HEK293 (cell line): ENCODE results near the gene DDX52.

Source experiments
- CTCF ChIA-PET: fragments of 350-600 bp; formaldehyde crosslinking; extraction: SDS; loops from one replicate; lab custom pipeline; 2021; ENCODE audit warnings: antibody characterized with exemption; lab: Yijun Ruan, JAX
- POLR2A ChIA-PET: fragments of 300-600 bp; formaldehyde crosslinking; extraction: SDS; loops from one replicate; lab custom pipeline; 2020; ENCODE audit warnings: antibody characterized with exemption, inconsistent platforms; lab: Yijun Ruan, JAX
- H3K27ac ChIP-seq: fragments of 200-500 bp; sonication (Bioruptor generic); 2 replicates; pipeline ENCODE4 v1.5.1; 2014; ENCODE audit warnings: low read depth, low read length, control low read depth, inconsistent platforms; ENCODE audit errors: extremely low read depth
- H3K36me3 ChIP-seq, 2 experiments: fragments of 200-500 bp in 1 of 2; sonication (Bioruptor generic) in 1 of 2; 1 replicate in 1 of 2; 2 replicates in 1 of 2; pipeline ENCODE4 v1.5.1; 2014 to 2017; ENCODE audit warnings: inconsistent platforms in 2 of 2, low read length in 2 of 2; ENCODE audit not compliant: control insufficient read depth in 2 of 2, insufficient read depth in 1 of 2
- H3K4me1 ChIP-seq: fragments of 200-500 bp; sonication (Bioruptor generic); 2 replicates; pipeline ENCODE4 v1.5.1; 2014; ENCODE audit warnings: mild to moderate bottlenecking, low read length, inconsistent platforms; ENCODE audit not compliant: control insufficient read depth, insufficient read depth
- H3K4me3 ChIP-seq: 2 replicates; pipeline ENCODE4 v1.5.1; 2011; ENCODE audit warnings: low read depth, mild to moderate bottlenecking, control low read depth, low read length, moderate library complexity
- H3K9me3 ChIP-seq: fragments of 200-500 bp; sonication (Bioruptor generic); 2 replicates; pipeline ENCODE4 v1.5.1; 2014; ENCODE audit warnings: low read depth, low read length, inconsistent platforms; ENCODE audit not compliant: control insufficient read depth, insufficient read depth
- EGR2 ChIP-seq: fragments of 450-650 bp; formaldehyde crosslinking; IDR thresholded peaks from 2 replicates; pipeline ENCODE4 v1.5.1; 2016; ENCODE audit warnings: low read depth, missing biosample characterization, missing genetic modification characterization
- PRDM10 ChIP-seq: fragments of 450-650 bp; formaldehyde crosslinking; IDR thresholded peaks from 2 replicates; pipeline ENCODE4 v1.5.1; 2016; ENCODE audit warnings: missing biosample characterization, missing genetic modification characterization
- SCRT1 ChIP-seq: fragments of 450-650 bp; formaldehyde crosslinking; IDR thresholded peaks from 2 replicates; pipeline ENCODE4 v1.5.1; 2016; ENCODE audit warnings: missing biosample characterization, missing genetic modification characterization, borderline replicate concordance
- SCRT2 ChIP-seq: fragments of 450-650 bp; formaldehyde crosslinking; IDR thresholded peaks from 2 replicates; pipeline ENCODE4 v1.5.1; 2016; ENCODE audit warnings: missing biosample characterization, missing genetic modification characterization
- ZBTB10 ChIP-seq: fragments of 450-650 bp; formaldehyde crosslinking; IDR thresholded peaks from 2 replicates; pipeline ENCODE4 v1.5.1; 2016; ENCODE audit warnings: missing biosample characterization, missing genetic modification characterization
- ZBTB7A ChIP-seq: fragments of 450-650 bp; formaldehyde crosslinking; IDR thresholded peaks from 2 replicates; pipeline ENCODE4 v1.5.1; 2016; ENCODE audit warnings: low read depth, missing biosample characterization, missing genetic modification characterization
- ZFHX2 ChIP-seq: fragments of 450-650 bp; formaldehyde crosslinking; conservative IDR thresholded peaks from 2 replicates; pipeline ENCODE4 v1.5.1; 2016; ENCODE audit warnings: missing biosample characterization, missing genetic modification characterization
- ZNF138 ChIP-seq: fragments of 450-650 bp; formaldehyde crosslinking; IDR thresholded peaks from 2 replicates; pipeline ENCODE4 v1.5.1; 2016; ENCODE audit warnings: missing biosample characterization, missing genetic modification characterization, borderline replicate concordance
- ZNF174 ChIP-seq: fragments of 450-650 bp; formaldehyde crosslinking; IDR thresholded peaks from 2 replicates; pipeline ENCODE4 v1.5.0; 2017; ENCODE audit warnings: missing biosample characterization, mild to moderate bottlenecking, missing genetic modification characterization
- ZNF184 ChIP-seq: fragments of 450-650 bp; IDR thresholded peaks from 2 replicates; pipeline ENCODE4 v1.5.1; 2018; ENCODE audit warnings: missing biosample characterization, mild to moderate bottlenecking, missing genetic modification characterization
- ZNF19 ChIP-seq: fragments of 450-650 bp; formaldehyde crosslinking; IDR thresholded peaks from 2 replicates; pipeline ENCODE4; 2016; ENCODE audit warnings: missing biosample characterization, missing genetic modification characterization, low read depth
- ZNF239 ChIP-seq: fragments of 450-650 bp; formaldehyde crosslinking; IDR thresholded peaks from 2 replicates; pipeline ENCODE4 v1.5.1; 2016; ENCODE audit warnings: missing biosample characterization, missing genetic modification characterization
- ZNF280C ChIP-seq: fragments of 450-650 bp; formaldehyde crosslinking; IDR thresholded peaks from 2 replicates; pipeline ENCODE4 v1.5.1; 2016; ENCODE audit warnings: missing biosample characterization, missing genetic modification characterization
- ZNF544 ChIP-seq: fragments of 450-650 bp; formaldehyde crosslinking; IDR thresholded peaks from 2 replicates; pipeline ENCODE4 v1.5.0; 2017; ENCODE audit warnings: missing biosample characterization, missing genetic modification characterization
- ZNF560 ChIP-seq: fragments of 450-650 bp; formaldehyde crosslinking; IDR thresholded peaks from 2 replicates; pipeline ENCODE4 v1.5.1; 2017; ENCODE audit warnings: missing biosample characterization, missing genetic modification characterization, borderline replicate concordance
- ZNF639 ChIP-seq: fragments of 450-650 bp; formaldehyde crosslinking; IDR thresholded peaks from 2 replicates; pipeline ENCODE4 v1.5.1; 2016; ENCODE audit warnings: missing biosample characterization, missing genetic modification characterization
- ZNF654 ChIP-seq: fragments of 450-650 bp; formaldehyde crosslinking; IDR thresholded peaks from 2 replicates; pipeline ENCODE4 v1.5.1; 2016; ENCODE audit warnings: low read depth, missing biosample characterization, missing genetic modification characterization
- ZNF664 ChIP-seq: fragments of 450-650 bp; formaldehyde crosslinking; IDR thresholded peaks from 2 replicates; pipeline ENCODE4 v1.5.1; 2016; ENCODE audit warnings: missing biosample characterization, missing genetic modification characterization
- ZNF837 ChIP-seq: fragments of 450-650 bp; formaldehyde crosslinking; IDR thresholded peaks from 2 replicates; pipeline ENCODE4 v1.5.1; 2016; ENCODE audit warnings: missing biosample characterization, missing genetic modification characterization
- ZSCAN16 ChIP-seq: fragments of 450-650 bp; formaldehyde crosslinking; IDR thresholded peaks from 2 replicates; pipeline ENCODE4 v1.5.1; 2016; ENCODE audit warnings: missing biosample characterization, missing genetic modification characterization
- ZSCAN23 ChIP-seq: fragments of 450-650 bp; formaldehyde crosslinking; IDR thresholded peaks from 2 replicates; pipeline ENCODE4 v1.5.1; 2016; ENCODE audit warnings: missing biosample characterization, missing genetic modification characterization

DDX52 gene

GRCh38 chr17:37674511-37674910 is 31.3 kb upstream of the DDX52 start:
- Histone ChIP-seq H3K9me3 (no peaks in the 10 kb centered on the region), H3K36me3 (no peaks in the 10 kb centered on the region), H3K4me1 (peaks cover 2% of the 10 kb centered on the region), H3K27ac (no peak overlapping the region), H3K4me3 (no peak overlapping the region)
- CTCF ChIA-PET: no interaction called here
- TF ChIP-seq ZNF184: no peak
- POLR2A ChIA-PET: no interaction called here

- H3K27ac ChIP-seq: no peak overlapping the region
- peaks cover 2% of the 10 kb centered on the region for H3K4me1 ChIP-seq
- TF ChIP-seq ZNF239 (no peak), ZNF664 (no peak), ZNF837 (tag by site-specific recombination) (no peak), ZNF19 (no peak), ZNF639 (tag by site-specific recombination) (no peak), ZNF174 (tag by site-specific recombination) (no peak), ZNF654 (no peak), ZNF560 (tag by site-specific recombination) (no peak), ZSCAN16 (tag by site-specific recombination) (no peak), ZNF280C (tag by site-specific recombination) (no peak), ZBTB10 (no peak), ZNF138 (tag by site-specific recombination) (no peak), ZNF544 (tag by site-specific recombination) (no peak), EGR2 (tag by site-specific recombination) (no peak)
- TF ChIP-seq, all 188 proteins: peak for 0
- CTCF ChIA-PET: interaction anchor here (1.3 kb wide), 1 partner anchor 98 kb away, joined by 6 read pairs; no protein-coding TSS in a partner anchor
- H3K4me3 ChIP-seq: no peak overlapping the region
- POLR2A ChIA-PET: no interaction called here
- H3K9me3 ChIP-seq: no peaks in the 10 kb centered on the region
- no peaks in the 10 kb centered on the region for H3K36me3 ChIP-seq
Observed at GRCh38 chr17:37673386-37673785, 30.1 kb upstream of the DDX52 start.

- TF ChIP-seq PRDM10 (tag by site-specific recombination) (0 out of 2 replicates have a peak, but pooled peaks have one; percentile 0), EGR2 (tag by site-specific recombination) (peak; percentile 94), ZFHX2 (peak; percentile 84), ZSCAN23 (no peak), SCRT1 (tag by site-specific recombination) (0 out of 2 replicates have a peak, but pooled peaks have one; percentile 44), ZBTB7A (tag by site-specific recombination) (no peak), SCRT2 (peak; percentile 64)
- Histone ChIP-seq H3K4me1 (peaks cover 2% of the 10 kb centered on the region), H3K27ac (no peak overlapping the region), H3K4me3 (no peak overlapping the region), H3K9me3 (no peaks in the 10 kb centered on the region), H3K36me3 (no peaks in the 10 kb centered on the region)
- POLR2A ChIA-PET: interaction anchor here (0.6 to 0.9 kb wide), 3 partner anchors 10 to 584 kb away, joined by 3 to 8 read pairs (median 4); no protein-coding TSS in a partner anchor
- CTCF ChIA-PET: interaction anchor here (0.7 to 1.5 kb wide), 4 partner anchors 22 to 118 kb away, joined by 3 to 6 read pairs (median 3); no protein-coding TSS in a partner anchor
Observed at GRCh38 chr17:37672548-37673078, 29.4 kb upstream of the DDX52 start.
